HG03159 (cell line): ENCODE data around the gene EIF2AK2.
A peak's percentile ranks its signal among the peaks of the same experiment; 100 is the strongest.

Experiments used
- ATAC-seq: cut with Tn5 transposase; IDR thresholded peaks from one replicate; pipeline ENCODE4 v1.9.1; 2021; ENCODE audit warnings: mild to moderate bottlenecking, moderate library complexity; ENCODE audit not compliant: unreplicated experiment

Gene EIF2AK2

DNA sequence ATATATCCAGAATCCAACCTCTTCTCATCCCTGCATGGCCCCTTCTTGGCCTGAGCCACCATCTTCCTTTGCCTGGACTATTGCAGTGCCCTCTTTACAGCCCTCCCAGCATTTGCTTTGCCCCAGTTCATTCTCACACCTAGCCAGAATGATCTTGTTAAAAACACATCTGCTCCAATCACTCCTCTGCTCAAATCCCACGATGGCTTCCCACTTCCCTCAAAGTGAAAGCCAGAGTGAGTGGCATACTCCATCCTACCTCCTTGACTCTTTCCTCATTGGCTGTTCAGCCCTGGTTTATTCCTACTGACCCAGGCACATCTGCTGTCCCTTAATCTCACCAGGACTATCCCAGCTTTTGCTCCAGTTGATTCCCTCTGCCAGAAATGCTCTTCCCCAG is 17.0 kb upstream of the EIF2AK2 start:
- ATAC-seq, result no peak

DNA sequence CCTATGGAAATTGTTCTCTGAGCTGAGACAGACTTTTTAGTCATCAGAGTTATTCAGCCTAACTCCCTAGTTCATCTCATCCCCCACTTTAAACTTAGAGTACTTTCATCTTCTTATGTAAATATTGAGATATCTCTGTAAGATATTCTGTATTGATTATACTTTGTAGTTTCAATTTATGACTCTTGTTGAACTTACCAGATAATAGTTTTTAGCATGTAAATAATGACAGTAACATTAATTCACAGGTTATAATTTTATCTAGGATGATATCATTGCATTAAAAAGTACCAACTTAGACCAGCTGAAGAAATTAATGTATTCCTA is 14.8 kb upstream of the EIF2AK2 start:
- no peak for ATAC-seq

- peak; percentile 50 for ATAC-seq
Observed at GRCh38 chr2:37168217-37168981, 11.6 kb upstream of the EIF2AK2 start.

DNA sequence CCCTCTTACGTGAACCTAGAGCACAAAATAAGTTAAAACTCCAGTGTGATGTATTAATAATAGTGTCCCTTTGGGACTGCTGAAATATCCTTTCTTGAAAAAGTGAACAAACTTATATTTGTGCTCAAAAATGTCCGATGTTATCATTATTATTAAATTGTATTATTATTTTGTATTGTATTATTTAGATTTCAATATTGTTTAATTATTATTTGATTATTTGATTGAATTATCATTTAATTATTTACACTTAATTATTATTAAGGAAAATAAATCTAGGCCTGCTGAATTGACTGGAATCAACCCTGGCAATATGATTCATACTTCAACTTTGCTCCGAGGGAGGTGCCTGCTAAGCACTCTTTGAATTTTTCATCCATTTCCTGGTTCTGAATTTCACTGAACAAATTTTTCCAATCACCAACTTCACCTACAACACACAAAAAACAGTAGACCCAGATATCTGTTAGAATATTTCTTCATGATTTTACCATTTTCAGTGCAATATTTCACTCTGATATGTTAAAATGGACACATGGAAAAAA is 10.9 kb upstream of the EIF2AK2 start:
- no peak for ATAC-seq

- no peak for ATAC-seq
Observed at GRCh38 chr2:37164757-37165156, 8.0 kb upstream of the EIF2AK2 start.

GRCh38 chr2:37156071-37156856 is 516 bp downstream of the EIF2AK2 start:
- peak; percentile 25 for ATAC-seq

- ATAC-seq, result no peak
Observed at GRCh38 chr2:37154785-37155184, 2.0 kb downstream of the EIF2AK2 start.

GRCh38 chr2:37153224-37153623 is 3.6 kb downstream of the EIF2AK2 start:
- ATAC-seq, result no peak

- no peak for ATAC-seq
Observed at GRCh38 chr2:37149626-37150322, 7.0 kb downstream of the EIF2AK2 start.

- no peak for ATAC-seq
Observed at GRCh38 chr2:37148325-37148724, 8.5 kb downstream of the EIF2AK2 start.

DNA sequence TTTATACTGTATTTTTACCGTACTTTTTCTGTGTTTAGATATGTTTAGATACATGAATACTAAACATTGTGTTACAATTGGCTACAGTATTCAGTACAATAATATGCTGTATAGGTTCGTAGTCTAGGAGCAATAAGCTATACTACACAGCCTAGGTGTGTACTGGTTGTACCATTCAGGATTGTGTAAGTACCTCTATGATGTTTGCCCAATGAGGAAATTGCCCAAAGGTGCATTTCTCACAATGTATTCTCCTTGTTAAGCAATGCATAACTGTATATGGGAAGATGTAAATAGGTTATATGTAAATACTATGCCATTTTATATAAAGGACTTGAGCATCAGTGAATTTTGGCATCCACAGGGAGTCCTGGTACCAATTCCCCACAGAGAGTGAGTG is 10.7 kb downstream of the EIF2AK2 start:
- no peak for ATAC-seq

- ATAC-seq, result no peak
Observed at GRCh38 chr2:37143974-37144373, 12.8 kb downstream of the EIF2AK2 start.

DNA sequence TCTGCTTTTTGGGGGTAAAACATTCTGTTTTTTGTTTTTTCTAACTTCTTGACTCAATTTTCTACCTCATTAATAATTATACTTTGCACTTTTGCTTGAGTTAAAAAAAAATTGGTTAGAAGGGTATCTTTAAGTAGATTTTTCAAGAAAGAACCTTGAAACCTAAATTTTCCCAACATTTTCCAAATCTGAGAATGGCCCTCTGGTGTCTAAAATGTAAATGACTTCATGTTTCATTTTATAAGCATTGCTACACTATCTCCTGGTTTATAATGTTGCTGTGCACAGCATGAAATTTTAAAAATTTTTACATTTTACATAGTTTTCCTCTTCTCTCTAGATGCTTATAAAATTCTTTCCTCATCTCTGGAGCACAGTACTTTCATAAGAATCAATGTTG is 14.2 kb downstream of the EIF2AK2 start:
- ATAC-seq, result no peak

DNA sequence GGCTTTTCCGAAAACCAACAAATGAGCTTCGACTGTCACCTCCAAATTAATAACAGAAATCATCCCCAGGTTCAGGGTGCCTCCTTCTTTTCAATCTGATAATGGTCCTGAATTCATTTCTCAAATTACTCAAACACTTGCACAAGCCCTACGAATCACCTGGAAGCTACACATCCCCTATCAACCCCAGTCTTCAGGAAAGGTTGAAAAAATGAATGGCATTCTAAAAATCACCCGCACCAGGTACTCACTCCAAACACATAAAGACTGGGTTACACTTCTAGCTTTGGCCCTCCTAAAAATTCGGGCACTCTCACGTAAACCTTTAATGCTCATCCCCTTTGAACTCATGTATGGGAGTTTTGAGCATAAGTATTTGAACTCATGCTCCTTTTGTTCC is 23.9 kb downstream of the EIF2AK2 start:
- no peak for ATAC-seq

- ATAC-seq, result no peak
Observed at GRCh38 chr2:37125416-37125815, 31.4 kb downstream of the EIF2AK2 start.

- ATAC-seq, result no peak
Observed at GRCh38 chr2:37119157-37119556, 37.6 kb downstream of the EIF2AK2 start.

DNA sequence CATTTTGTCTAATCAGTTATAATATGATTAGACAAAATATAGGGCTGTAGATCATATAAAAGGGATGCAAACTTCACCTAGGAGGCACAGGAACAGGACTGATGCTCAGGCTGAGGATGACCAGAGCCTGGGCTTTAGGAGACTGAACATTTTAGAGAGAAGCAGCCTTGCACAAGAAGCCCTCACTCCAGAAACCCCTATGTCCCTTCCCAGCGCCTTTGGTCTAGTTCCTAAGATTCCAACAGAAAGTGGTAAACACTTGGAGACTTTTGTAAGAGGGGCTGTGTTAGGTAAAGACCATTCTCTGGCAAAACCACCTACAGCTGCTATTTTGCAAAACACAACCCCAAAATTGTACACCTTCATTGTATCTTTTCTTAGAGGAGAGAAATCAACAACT is 39.2 kb downstream of the EIF2AK2 start:
- ATAC-seq, result no peak

DNA sequence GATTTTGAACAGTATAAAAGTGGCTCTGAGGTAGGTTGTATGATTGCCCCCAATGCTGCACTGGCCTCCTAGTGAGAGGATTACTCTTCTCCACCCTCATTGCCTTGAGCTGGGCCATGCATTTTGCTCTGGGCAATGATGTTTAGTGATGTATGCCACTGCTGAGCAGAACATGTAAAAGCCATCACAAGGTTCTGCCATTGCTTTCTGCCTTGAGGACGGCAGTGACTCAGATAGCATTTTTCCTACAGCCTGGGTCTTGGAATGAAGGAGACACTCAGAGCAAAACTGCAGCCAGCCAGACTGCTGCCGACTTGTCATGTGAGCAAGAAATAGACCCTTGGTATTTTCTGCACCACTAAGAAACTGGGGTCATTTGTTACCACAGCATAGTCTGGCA is 44.8 kb downstream of the EIF2AK2 start:
- no peak for ATAC-seq

- ATAC-seq, result no peak
Observed at GRCh38 chr2:37110306-37111212, 46.2 kb downstream of the EIF2AK2 start.

DNA sequence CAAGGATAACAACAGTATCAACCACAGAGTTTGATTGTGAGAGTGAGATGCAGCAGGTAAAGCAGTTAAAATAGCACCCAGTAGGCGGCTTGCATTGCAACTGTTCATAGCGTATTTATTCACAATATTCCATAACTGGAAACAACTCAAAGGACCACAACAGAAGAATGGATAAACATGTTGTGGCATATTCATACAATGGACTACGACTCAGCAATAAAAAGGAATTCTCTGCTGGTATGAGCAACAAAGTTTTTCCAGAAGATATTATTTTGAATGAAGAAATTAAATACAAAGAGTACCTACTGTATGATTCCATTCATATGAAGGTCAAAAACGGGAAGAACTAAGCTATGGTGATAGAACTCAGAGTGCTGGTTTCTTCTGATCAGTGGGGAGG is 47.3 kb downstream of the EIF2AK2 start:
- no peak for ATAC-seq

- no peak for ATAC-seq
Observed at GRCh38 chr2:37105150-37105549, 51.6 kb downstream of the EIF2AK2 start.
